Daoy (cell line): ENCODE measurements around the gene ICE2. TPM values are rescaled to one million over a fixed set of nuclear protein-coding genes. Genes with fewer than 3 reads are reported as not detected.
"Not testable (repeated sequence)": the region's sequence is repeated elsewhere in the genome, so short reads cannot be mapped to it uniquely, and the experiment has no call there.

Experiments used
- DNase-seq: peaks from one replicate; pipeline ENCODE4 v3.0.0-alpha.2; 2015; ENCODE audit warnings: low read depth
- total RNA-seq: library from RNA; depleted of rRNA; stranded (reverse); fragments of >200 nt; shearing (Covaris generic); gene quantifications from 2 replicates; pipeline ENCODE4 v1.2.3, GENCODE V29; 2014

ICE2 gene
- total RNA-seq, 1 experiment from 2014 or later: 20.2 TPM

GRCh38 chr15:60408463-60408981, 70.4 kb downstream of the ICE2 start:
- DNase-seq: peak; percentile 77

GRCh38 chr15:60407415-60407805, 71.5 kb downstream of the ICE2 start:
- peak; percentile 80 for DNase-seq

- DNase-seq: no peak
These were observed 72.2 kb downstream of the ICE2 start for GRCh38 chr15:60406513-60407414.

- no peak for DNase-seq
These were observed 73.5 kb downstream of the ICE2 start for GRCh38 chr15:60405399-60405798.

GRCh38 chr15:60404351-60404750, 74.6 kb downstream of the ICE2 start:
- DNase-seq: not testable (repeated sequence)

- no peak for DNase-seq
These were observed 78.0 kb downstream of the ICE2 start for GRCh38 chr15:60400944-60401343.

- DNase-seq: no peak
These were observed 79.0 kb downstream of the ICE2 start for GRCh38 chr15:60399931-60400330.

GRCh38 chr15:60399246-60399915, 79.6 kb downstream of the ICE2 start:
- peak; percentile 27 for DNase-seq

- DNase-seq: peak; percentile 95
These were observed 81.0 kb downstream of the ICE2 start, which contains the start of gene ANXA2 for GRCh38 chr15:60397772-60398445. Gene ANXA2, minus strand, starts transcription at chr15:60397986. Its CDS starts 11,911 bp downstream, at chr15:60386075.

- peak; percentile 85 for DNase-seq
These were observed 81.8 kb downstream of the ICE2 start for GRCh38 chr15:60396958-60397771.

- peak; percentile 36 for DNase-seq
These were observed 82.4 kb downstream of the ICE2 start for GRCh38 chr15:60396560-60396957.

- peak; percentile 39 for DNase-seq
These were observed 82.8 kb downstream of the ICE2 start for GRCh38 chr15:60396100-60396499.

- DNase-seq: no peak
These were observed 83.5 kb downstream of the ICE2 start for GRCh38 chr15:60395276-60396011.

GRCh38 chr15:60394689-60395097, 84.2 kb downstream of the ICE2 start:
- no peak for DNase-seq

GRCh38 chr15:60392986-60393790, 85.8 kb downstream of the ICE2 start:
- DNase-seq: peak; percentile 96

- DNase-seq: peak; percentile 83
These were observed 86.3 kb downstream of the ICE2 start for GRCh38 chr15:60392601-60392985.

- no peak for DNase-seq
These were observed 87.1 kb downstream of the ICE2 start for GRCh38 chr15:60391722-60392315.

GRCh38 chr15:60390871-60391501, 88.0 kb downstream of the ICE2 start:
- peak; percentile 92 for DNase-seq

GRCh38 chr15:60390231-60390630, 88.7 kb downstream of the ICE2 start:
- no peak for DNase-seq
